AG04449 (cell line): Measurements from ENCODE around the gene TMEM186.

Experiments
- CTCF ChIA-PET: fragments of 350-600 bp; formaldehyde crosslinking; extraction: SDS; loops from one replicate; lab custom pipeline; 2021; ENCODE audit warnings: antibody characterized with exemption; lab: Yijun Ruan, JAX
- POLR2A ChIA-PET: fragments of 400-600, 350-600 bp; formaldehyde crosslinking; extraction: SDS; loops from one replicate; lab custom pipeline; 2020; ENCODE audit warnings: antibody characterized with exemption, inconsistent platforms; lab: Yijun Ruan, JAX
- DNase-seq: peaks from one replicate; pipeline ENCODE4 v3.0.0-alpha.2; 2010; ENCODE audit warnings: low read depth, low spot score
- H3K4me3 ChIP-seq: 2 replicates; pipeline ENCODE4 v1.5.1; 2011; ENCODE audit warnings: low read depth, mild to moderate bottlenecking, control low read depth, low read length
- TF ChIP-seq, protein P1 (sequence below): IDR thresholded peaks from one replicate; pipeline ENCODE4 v1.5.1; 2011; ENCODE audit warnings: mild to moderate bottlenecking, moderate library complexity, low read length, control low read depth, inconsistent platforms; ENCODE audit not compliant: insufficient read depth; ENCODE audit errors: missing control alignments

TMEM186 gene

DNA sequence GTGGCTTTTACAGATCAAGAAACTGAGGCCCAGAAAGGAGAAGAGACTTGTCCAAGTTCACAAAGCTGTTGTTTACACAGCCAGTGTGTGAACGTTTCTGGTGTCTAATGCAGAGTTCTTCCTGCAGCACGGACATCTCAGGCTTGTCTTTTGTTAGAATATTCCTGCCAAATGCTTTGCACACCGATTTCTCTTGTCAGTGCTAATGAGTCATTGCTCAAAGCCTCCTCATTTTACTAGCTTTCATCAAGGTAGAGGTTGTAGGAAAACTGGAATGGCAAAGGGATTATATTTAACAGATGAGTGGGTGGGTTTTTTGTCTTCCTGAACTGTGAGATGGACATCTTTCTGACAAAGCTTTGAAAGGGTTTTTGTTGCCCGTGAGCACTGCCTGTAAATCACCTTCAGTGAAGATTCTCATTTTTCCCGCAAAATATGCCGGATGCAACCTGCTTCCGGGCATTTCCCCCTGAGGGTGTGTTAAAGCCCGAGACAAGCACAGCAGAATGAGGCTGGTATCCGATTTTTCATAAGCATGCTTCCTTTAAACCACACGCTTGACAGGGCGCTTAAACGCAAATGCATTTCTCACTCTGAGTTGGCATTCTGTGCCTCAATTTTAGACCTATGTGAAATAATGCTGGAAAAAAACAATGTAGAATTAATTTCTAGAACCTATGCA lies 14.9 kb upstream of the TMEM186 start:
- H3K4me3 ChIP-seq, result no peak overlapping the region
- no peak for DNase-seq
- ChIA-PET POLR2A (no interaction called here), CTCF (interaction anchor here (2.0 to 3.7 kb wide), 3 partner anchors 11 to 68 kb away, joined by 6 to 11 read pairs (median 10); partner anchors contain the start of genes PMM2 and TMEM186)
- TF ChIP-seq, protein P1, sequence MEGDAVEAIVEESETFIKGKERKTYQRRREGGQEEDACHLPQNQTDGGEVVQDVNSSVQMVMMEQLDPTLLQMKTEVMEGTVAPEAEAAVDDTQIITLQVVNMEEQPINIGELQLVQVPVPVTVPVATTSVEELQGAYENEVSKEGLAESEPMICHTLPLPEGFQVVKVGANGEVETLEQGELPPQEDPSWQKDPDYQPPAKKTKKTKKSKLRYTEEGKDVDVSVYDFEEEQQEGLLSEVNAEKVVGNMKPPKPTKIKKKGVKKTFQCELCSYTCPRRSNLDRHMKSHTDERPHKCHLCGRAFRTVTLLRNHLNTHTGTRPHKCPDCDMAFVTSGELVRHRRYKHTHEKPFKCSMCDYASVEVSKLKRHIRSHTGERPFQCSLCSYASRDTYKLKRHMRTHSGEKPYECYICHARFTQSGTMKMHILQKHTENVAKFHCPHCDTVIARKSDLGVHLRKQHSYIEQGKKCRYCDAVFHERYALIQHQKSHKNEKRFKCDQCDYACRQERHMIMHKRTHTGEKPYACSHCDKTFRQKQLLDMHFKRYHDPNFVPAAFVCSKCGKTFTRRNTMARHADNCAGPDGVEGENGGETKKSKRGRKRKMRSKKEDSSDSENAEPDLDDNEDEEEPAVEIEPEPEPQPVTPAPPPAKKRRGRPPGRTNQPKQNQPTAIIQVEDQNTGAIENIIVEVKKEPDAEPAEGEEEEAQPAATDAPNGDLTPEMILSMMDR, result no peak

DNA sequence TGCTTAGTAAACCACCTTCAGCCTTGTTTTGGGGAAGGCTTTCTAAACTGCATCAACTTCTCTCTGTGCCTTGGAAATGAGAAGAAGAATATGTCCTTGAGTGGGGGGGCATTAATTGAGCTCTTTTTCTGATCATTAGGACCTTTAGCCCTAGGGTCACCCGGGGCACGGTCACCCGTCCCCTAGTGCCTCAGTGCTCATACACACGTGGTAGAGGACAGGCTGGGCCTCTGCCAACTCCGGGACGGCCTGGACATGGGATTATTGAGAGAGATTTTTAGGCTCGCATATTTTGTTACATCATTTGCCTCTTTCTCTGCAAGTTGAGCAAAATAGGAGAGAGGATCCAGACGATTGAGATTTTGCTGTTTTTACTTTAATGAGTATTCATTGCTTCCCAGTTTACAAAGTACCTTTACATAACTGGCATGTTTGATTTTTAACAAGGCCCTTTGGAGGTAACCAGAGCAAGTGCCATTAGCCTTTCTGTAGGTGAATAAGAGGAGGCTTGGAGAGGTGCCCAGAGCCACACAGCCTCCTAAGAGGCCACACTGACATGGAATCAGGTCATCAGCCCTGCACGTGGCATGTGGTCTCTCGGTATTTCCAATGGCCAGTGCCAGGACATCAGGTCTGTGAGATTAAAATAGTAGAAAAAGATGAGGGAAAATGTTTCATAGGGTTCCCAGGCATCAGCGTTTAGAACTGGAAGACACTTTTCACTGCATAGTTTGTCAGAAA lies 11.3 kb upstream of the TMEM186 start:
- ChIA-PET POLR2A (no interaction called here), CTCF (interaction anchor here (1.1 to 3.7 kb wide), 2 partner anchors 10 to 75 kb away, joined by 3 to 11 read pairs; partner anchors contain the start of genes PMM2 and TMEM186)
- H3K4me3 ChIP-seq, result no peak overlapping the region
- TF ChIP-seq, protein P1, result no peak
- DNase-seq, result no peak

DNA sequence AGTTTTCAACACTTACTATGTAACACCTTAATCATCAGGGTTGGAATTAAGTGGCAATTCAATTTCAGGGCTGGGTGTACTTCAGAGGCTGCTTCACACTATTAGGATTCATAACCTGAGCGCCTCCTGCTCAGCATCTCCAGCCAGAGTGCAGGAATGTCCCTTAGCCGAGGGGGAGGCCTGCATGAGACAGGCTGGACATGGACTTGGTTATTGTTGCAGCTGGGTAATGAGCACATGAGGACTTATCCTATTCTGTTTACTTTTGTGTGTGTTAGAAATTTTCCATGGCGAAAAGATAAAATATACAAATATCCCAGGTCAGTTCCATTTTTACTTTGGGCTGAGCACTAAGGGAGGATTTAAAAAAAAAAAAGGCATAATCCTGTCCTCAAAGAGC lies 10.6 kb upstream of the TMEM186 start:
- POLR2A ChIA-PET, result no interaction called here
- TF ChIP-seq, protein P1, result no peak
- H3K4me3 ChIP-seq, result no peak overlapping the region
- no peak for DNase-seq
- CTCF ChIA-PET, result no interaction called here

DNA sequence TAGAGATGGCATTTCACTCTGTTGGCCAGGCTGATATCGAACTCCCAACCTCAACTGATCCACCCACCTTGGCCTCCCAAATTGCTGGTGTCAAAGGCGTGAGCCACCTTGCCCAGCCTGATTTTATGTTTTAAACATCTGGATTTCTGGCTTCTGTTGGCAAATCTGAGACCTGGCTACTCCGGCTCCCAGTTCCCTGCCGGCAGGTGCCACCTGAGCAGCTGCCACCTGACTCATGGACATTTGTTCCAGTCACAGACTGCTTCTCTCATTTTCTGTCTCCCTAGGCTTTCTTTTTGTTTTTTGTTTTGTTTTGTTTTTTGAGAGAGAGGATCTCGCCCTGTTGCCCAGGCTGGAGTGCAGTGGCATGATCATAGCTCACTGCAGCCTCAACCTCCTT lies 9.8 kb upstream of the TMEM186 start:
- POLR2A ChIA-PET, result interaction anchor here (1.4 kb wide), 1 partner anchor 9 kb away, joined by 3 read pairs; no protein-coding TSS in a partner anchor
- TF ChIP-seq, protein P1, result no peak
- H3K4me3 ChIP-seq, result no peak overlapping the region
- DNase-seq, result no peak
- CTCF ChIA-PET, result no interaction called here

DNA sequence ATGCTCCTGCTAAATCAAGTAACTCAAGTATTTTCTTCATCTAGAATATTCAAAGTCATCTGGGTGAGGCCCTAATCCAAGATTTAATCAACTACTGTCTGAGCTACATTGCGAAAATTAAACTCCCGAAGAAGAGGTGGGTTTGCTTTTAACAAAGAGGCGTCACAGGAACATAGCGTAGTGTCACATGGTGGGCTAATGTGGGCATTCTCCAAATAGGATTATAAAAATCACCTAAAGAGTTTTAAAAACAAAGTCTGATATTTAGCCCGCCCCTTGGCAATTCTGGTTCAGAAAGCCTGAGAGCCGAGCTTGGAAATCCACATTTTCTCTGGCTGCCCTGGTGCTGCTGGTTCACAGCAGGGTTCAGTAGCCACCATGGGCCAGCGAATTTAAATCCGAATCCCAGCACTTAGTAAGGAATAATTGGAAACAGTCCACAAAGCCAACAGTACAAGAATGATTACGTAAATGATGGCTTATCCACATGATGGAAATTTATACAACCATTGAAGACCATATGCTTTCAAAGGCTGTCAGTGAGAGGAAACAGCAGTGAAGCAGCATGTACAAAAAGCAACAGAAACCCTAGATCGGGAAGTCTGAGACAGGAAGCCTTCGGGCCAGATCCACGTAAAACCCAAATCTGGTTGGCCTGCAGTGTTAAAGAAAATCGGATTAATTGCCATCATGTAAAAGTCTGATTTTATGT lies 9.0 kb upstream of the TMEM186 start:
- no peak for DNase-seq
- TF ChIP-seq, protein P1, result no peak
- POLR2A ChIA-PET, result interaction anchor here (0.7 to 1.4 kb wide), 2 partner anchors 8 to 13 kb away, joined by 3 read pairs; no protein-coding TSS in a partner anchor

More for the DNA sequence above, 9.0 kb upstream of the TMEM186 start:
- H3K4me3 ChIP-seq, result no peak overlapping the region
- CTCF ChIA-PET, result interaction anchor here (1.0 to 1.5 kb wide), 3 partner anchors 15 to 73 kb away, joined by 3 to 5 read pairs (median 3); no protein-coding TSS in a partner anchor
